ENCODE measurements around the gene PXN.
"Not testable (repeated sequence)": the region's sequence is repeated elsewhere in the genome, so short reads cannot be mapped to it uniquely, and the experiment has no call there.

Gene PXN

DNA sequence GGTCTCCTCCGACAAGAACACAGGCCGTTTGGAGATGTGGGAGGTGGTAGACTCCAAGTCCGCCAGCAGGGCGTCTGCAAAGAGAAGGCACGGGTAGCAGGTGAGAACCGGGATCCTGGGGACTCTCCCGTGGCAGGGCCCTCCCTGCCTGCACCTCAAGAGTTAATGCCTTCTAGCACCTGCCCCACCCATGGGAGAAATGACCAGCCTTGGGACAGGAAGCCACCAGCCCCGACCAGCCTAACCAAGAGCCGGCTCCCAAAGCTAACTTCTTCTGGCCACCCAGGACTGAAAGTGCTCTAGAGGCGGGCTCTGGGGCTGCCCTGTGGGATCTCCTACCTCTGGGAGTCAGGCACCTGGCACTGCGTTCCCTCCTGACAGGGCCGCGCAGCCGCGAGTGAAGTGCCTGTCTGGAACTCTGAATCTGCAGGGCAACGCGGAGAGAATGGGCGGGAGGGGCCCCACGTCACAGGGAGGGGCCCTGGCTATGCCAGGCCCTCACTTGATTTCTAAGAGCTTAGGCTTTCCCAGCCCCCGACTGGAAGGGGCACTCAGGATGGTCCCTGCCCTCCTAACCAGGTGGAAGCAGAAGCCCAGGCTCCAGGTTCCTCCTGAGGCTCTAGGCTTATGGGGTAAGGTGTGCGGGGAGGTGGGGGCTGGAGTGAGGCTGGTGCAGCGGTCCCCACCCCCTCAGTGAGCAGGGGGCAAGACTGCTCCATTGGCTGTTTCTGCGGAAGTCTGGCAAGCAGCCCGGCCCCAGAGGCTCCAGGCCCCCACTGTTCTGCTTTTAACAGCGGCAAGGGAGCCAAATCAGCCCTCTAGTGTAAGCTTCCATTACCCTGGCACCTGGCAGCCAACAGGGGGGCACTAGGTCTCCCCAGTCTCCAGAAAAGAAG, 41.0 kb downstream of the PXN start:
- DNase-seq = no peak

DNA sequence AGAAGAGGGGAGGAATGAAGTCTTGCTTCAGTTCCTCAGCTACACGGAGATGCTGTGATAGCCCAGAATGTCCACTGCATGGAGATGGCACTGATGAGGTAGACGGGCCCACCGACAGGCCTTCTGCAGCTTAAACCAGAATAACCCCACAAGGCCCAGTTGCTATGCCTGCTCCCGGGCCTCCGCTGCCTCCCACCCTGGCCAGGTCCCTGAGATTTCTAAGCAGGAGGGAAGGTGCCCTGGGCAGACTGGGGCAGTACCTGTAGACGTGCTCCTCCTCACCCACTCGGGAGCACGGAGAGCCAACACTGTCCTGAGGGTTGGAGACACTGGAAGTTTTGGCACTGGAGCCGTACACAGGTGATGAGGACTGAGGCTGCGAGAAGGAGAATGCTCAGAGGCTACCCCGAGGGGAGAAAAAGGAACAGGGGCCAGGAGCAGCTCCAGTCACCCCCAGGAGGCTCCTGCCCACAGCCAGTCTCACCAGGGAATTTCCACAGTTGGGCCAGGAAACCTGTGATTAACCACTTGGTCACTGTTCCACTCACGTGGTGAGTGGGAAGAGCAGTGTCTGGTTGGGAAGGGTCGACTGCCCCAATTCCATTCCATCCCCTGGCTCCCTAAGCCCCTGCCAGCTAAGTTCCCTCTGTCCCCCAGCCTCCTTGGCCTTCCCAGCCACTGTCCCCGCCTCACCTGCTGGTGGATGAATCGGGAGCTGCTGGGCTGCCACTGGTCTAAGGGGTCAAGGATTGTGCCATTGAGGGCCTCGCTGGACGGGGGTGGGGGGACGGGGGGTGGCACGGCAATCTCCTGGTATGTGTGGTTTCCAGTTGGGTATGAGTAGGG, 41.8 kb downstream of the PXN start:
- DNase-seq = no peak

DNA sequence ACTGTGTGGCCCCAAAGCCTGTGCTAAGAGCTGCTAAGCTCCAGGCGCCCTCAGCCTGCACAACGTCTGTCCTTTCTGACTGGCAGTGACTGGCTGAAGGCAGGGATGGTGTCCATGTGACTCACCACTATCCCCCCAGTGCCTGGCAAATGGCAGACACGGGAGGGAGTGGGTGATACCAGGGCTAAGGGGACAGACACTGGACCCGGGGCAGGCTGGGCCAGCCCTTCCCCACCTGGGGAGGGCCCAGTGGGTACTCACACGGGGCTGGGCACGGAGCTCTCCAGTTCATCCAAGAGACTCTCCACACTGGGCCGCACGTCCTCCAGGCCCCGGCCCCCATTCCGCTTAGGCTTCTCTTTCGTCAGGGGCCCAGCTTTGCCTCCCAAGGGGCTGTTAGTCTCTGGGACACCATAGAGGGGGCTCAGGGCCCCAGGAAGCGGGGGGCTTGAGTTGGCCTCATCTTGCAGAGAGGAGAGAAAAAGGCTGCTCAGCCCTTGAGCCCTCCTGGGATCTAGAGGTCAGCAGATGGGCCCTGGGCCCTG, 43.2 kb downstream of the PXN start:
- DNase-seq = no peak

DNA sequence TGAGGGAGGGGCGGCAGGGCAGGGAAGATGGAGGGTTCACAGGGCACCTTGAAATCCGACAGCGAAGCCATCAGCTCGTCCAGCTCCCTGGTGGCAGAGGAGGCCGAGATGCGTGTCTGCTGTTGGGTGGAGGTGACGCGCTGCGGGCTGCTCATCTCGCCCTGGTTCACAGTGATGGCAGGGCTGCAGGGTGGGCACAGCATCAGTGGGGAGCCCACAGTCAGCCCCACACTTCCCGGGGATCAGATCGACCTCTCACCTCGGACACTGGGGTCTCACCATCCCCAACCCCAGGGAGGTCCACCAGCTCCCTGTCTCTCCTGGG, 44.0 kb downstream of the PXN start:
- no peak for DNase-seq

DNA sequence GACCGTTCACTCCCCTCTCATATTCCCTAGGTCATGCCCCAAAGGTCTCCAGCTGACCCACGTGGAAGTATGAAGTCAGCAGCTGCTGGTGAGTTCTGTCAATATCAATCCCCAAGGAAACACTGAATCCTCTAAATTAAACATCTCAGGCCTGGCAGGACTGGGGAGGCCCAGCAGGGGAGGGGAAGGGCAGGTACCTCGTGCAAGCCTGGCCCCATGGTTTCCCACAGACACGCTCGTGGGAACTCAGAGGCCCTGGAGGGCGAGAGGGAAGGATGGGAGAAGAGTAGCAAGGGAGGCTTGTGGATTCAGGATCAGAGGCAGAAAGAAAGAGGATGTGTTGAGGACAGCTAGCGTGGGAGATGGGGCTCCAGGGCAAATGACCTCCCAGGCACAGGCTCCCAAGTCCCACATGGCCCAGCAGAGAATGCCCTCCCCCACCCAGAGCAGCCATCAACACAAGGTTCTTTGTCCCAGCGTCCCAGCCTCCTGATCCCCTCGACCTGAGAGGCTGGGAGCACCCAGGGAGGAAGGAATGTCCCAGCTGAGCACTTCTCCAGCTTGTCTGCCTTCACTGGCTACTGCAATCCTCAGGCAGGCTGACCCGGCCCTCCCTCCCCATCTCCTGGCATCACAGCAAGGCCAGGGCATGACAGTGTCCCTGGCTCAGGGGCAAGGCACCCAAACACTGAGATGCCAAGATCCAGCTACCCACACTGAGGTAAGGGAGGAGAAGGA, 44.5 kb downstream of the PXN start:
- no peak for DNase-seq

DNA sequence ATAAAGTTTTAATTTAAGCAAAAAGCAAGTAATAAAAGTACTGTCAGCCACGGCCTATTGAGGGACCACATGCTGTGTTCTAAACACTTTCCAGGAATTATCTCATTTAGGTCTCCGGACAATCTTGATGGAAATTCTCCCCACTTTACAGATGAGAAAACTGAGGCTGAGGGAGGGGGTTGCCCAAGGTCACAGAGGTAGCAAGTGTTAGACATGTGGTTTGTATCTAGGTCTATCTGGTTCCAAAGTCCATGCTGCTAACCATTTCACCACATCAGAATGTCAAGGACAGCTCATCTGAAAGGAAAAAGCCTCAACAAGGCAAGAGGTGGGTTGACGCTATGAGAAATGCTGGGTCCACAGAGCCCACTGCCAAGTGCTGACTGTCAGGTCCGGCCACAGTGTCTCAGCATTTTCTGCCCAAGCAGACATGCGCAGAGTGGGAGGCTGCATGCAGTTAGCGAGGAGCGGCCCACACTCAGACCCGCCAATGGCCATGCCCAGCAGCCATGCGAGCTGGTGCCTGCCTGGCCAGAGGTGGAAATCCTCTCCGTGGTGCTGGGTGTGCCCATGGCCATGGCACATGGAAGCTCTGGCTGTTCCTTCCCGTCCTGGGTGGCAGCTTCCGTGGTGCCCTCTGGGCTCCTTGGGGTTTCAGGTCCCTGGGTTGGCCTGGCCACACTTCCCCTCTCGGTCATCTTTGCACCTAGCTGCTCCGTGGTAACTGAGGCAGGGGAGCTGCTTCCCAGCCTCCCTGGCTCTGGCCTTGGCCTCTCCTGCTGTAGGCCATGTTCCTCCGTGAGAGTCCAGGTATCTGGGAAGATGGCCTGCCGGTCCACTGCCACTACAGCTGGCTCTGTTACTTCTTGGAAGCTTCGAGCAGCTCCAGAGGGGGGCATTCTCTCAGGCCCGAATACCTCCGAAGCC, 46.6 kb downstream of the PXN start:
- DNase-seq = no peak

DNA sequence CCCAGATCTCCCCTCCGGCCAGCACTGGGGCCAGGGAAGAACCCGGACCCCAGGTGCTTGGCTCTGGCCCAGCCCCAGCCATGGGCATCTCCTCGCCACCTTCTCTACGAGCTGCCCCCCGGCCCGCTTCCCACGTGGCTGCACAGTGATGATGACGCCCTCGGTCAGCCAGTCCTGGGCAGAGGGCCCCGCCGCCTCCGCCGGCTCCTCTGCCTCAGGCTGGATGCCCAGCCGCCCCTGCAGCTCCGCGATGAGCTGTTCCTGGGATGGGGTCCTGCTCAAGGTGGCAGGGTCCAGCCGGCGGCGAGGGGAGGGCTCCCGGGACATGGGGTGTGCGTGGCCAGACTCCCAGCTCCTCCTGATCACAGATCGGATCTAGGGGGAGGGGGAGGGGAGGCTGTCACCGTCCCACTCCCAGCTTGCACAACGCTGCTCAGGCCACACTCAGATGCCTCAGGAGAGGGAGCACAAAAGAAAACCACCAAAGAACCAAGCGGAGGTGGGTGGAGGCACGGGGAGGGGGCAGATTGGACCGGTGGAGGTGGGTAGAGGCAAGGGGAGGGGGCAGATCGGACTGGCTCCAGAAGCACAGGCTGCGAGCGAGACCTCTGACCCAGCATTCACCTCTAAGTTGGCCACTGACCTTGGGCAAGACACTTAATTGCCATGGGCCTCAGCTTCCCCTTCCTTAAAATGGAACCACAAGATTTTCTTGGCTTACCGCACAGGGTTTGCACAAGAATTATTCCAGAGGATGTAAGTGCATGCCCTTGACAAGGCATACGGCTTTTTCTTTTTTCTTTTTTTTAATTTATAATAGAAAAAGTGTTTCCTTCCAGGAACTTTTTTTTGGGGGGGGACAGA, 48.6 kb downstream of the PXN start:
- no peak for DNase-seq

DNA sequence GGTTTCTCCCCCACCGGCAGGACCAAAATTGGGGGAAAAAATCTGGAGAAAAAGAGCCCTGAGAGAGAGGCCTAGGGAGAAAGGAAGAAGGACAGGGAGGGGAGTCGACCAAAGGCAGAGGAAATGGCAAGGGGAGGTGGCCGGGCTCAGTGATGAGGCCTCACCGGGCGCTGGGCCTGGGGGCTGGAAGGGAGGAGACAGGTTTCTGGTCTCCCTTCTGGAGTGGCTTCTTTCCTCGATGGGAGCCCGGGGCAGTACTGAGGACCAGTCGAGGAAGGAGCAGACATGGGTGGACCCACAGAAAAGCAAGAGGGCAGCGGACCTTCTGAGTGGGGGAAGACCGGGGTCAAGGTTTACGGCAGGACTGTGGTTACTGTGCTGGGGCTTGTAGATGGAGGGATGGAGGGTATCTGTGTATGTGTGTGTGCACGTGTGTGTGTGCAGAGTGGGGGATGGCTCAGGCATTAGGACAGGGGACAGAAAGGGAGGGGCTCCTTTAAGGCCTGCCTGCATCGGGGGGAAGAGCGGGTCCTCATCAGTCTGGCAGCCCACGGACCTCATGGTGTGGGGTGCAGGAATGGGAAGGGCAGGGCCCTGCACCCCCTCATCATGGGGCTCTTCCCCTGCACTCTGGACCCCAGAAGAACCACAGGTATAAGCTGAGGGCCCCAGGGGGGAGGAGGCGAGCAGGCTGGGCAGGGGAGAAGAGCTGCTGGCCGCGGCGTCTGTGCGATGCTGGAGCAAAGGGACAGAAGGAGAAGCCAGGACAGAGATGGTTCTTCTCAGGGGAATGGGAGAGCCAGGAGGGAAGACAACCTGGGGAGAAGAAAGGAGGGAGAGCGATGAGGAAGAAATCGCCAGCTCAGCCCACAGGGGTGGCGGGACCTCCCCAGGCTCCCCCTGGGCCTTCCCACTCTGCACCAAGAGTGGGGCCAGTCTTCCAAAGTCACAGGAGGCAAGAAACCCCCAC, 49.5 kb downstream of the PXN start:
- DNase-seq = no peak

DNA sequence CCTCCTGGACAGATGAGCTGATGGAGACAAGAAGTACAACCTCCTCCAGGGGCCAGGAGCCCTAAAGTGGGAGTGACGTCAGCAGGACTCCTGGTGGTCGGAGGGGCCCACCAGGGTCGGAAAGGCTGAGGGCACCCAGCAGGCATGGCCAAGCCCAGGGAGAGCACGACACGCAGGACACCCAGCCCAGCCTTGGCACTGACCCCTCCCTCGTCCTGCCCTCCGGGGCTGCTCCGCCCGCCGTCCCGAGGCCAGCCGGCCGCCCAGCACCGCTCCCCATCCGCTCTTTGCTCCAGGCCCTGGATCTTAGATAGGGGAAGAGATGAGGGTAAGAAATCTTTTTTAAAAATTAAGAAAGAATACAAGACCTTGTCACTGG, 50.2 kb downstream of the PXN start:
- no peak for DNase-seq

DNA sequence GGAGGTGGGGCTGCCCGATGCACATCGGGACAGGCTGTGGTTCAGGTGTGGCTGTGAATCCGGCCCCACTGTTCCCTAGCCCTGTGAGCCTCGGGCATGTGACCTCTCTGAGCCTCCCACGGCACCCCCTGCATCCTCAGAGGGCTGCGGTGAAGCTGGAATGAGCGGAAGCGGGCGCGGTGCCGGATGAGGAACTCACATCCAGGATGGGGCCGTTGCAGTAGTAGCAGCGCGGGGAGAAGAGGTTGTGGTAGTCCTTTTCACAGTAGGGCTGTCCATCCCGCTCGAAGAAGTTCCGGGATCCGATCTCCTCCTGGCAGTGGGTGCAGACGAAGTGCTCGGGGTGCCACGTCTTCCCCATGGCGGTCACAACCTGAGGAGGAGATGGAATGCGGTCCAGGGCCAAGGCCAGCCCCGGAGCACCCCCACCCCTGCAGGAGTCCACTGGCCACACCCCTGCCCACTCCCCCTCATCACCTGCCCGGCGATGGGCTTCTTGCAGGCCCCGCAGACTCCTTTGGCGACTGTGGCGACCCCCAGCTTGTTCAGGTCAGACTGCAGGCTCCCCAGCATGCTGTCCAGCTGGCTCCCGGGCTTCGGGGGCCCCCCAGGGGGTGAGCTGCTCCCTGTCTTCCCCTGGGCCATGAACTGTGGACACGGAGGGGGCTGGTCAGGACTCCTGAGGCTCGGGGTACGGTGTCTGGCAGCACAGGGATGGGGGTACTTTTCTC, 50.7 kb downstream of the PXN start:
- no peak for DNase-seq

DNA sequence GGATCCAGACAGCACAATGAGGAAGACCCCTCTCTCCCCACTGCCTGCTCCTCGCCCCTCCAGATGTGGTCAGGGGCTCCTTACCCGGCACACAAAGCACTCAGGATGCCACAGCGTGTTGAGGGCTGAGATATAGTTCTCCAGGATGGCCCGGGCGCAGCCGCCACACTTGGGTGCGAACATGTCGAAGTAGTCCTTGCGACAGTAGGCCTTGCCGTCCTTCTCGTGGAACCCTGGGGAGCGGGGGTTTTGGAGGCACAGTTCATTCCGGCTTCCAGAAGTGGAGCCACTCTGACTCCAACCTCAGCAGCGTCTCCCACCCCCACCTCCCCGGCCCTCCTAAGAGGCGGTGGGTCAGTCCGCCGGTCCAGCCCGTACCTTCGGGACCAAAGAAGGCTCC, 51.8 kb downstream of the PXN start:
- DNase-seq = no peak

DNA sequence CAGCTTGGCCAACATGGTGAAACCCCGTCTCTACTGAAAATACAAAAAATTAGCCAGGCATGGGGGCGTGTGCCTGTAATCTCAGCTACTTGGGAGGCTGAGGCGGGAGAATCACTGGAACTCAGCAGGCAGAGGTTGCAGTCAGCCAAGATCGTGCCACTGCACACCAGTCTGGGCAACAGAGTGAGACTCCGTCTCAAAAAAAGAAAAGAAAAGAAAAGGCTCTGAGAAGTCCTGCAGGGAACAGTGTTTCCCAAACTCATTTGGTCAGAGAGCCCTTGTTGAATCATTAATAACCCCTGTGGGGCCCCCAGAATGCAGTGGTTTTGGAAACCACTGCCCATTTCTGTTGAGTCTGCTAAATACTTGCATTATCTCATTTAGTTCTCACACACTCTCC, 52.3 kb downstream of the PXN start:
- not testable (repeated sequence) for DNase-seq

DNA sequence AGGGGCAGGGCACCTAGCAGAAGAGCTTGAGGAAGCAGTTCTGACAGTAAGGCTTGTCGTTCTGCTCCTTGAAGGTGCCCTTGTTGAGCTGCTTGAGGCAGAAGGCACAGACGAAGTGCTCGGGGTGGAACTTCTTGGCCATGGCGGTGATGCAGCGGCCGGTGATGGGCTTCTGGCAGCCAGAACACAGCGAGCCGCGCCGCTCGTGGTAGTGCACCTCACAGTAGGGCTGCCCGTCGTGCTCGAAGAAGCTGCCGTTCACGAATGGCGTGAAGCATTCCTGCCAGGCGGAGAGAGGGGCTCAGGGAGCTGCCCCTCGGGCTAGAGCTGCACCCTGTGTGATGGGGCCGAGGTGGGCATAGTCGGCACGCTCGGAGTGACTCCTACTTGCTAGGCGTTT, 53.2 kb downstream of the PXN start:
- no peak for DNase-seq

DNA sequence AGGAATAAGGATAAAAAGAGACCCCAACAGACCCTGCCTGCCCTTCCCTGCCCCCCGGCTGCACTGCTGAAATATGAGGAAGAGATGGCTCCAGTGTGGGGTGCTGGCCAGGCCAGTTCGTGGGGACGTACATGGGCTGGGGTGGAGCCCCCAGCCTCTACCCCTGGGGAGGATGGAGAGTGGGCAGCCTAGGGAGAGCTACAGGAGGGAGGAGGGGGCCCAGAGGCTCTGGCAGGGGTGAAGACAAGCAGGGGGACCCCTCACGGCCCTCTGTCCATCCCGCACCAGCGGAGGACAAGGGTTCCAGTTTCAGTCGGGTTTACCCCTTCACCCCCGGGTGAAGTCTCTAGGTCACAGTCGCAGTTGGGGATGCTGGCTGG, 53.6 kb downstream of the PXN start:
- DNase-seq = no peak

DNA sequence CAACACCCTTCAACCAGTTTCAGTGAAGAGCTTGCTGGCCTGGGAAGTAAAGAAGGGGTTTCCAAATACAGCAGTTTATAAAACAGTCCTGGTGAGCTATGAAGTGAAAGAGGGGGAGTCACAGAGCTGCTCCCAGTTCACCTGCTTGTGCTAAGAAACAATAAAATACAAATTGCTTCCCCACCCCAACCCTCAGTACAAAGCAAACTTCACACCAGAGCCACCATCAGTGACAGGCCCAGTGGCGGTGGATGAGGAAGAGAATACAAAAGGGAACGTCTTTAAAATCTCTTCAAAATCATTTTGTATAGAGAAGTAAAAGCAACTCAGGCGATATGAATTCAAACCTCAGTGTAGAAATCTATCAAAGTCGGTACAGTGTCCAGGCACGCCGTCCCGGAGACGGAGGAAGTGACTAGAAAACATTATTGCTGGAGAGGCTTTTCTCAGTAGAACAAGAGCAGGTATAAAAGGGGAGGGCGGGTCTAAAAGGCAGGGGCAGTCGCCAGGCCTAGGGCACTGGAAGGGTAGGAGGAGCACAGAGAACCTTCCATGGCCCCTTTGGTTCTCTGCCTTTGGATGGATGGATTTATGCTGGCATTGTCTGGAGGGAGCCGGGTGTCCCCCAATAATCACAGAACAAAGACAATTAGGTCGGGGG, 54.2 kb downstream of the PXN start:
- no peak for DNase-seq

DNA sequence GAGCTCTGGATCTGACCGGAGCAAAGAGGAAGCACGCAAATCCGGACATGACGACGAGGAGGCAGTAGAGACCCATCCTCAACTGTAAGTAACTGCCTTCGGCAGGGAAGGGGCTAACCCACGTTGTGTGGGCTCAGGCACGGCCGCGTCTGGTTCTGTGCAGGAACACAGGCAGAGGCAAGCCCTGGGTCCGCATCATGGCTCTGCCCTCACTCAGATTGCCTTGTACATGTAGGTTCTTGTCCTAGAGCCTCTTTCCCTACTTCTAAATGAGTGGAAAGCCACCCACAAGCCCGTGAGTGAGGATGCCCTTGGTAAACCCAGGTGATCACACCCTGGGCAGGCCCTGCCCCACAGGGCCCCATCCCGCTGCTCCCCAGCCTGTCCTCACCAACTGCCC, 55.7 kb downstream of the PXN start:
- DNase-seq = no peak

DNA sequence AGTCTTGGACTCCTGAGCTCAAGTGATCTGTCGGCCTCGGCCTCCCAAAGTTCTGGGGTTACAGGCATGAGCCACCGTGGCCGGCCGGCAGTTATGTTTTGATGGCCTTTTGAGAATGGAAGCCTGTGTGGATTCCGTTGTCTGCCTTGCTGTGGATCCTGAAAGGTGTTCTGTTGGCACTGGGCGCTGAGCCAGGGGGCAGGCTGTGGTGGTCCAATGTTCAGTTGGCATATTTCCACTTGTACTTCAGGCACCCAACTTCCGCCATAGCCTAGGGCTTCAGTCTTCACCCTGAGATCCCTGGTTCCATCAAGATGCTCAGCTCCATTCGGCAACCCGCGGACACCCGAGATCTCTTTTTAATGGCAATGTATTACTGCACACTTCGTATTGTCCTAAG, 58.3 kb downstream of the PXN start:
- DNase-seq = no peak

DNA sequence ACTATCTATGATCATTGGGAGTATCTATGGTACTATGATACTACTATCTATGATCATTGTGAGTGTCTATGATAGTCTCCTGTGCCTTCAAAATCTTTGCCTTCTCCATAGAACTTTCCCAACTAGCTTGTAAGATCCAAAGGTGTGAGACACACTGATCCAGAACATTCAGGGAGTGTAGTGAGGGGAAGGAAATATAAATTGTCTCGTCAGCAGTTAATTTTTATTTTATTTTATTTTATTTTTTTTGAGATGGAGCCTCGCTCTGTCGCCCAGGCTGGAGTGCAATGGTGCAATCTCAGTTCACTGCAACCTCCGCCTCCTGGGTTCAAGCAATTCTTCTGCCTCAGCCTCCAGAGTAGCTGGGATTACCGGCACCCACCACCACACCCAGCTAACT, 58.7 kb downstream of the PXN start:
- not testable (repeated sequence) for DNase-seq

DNA sequence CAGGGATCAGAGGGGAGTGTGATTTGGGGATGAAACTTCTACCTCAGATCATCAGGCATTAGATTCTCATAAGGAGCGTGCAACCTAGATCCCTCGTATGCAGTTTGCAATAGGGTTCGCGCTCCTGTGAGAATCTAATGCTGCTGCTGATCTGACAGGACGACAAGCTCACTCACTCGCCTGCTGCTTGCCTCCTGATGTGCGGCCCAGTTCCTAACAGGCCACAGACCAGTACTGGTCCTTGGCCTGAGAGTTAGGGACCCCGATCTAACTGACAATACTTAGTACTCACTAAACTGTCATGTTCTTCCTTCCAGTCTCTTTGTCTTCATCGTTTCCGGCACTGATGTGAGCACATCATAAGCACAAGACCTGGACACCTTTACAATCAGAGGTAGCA, 59.3 kb downstream of the PXN start:
- DNase-seq = no peak

Measured in activated CD8-positive, alpha-beta memory T cell treated with anti-CD3 and anti-CD28 coated beads for 24 hours (primary cell).